HCT116 (cell line): Measurements from ENCODE around the gene AKNAD1. TPM values are rescaled to one million over a fixed set of nuclear protein-coding genes. Genes with fewer than 3 reads are reported as not detected.

Source experiments
- ATAC-seq: fragments of 200-7000 bp; cut with Tn5 transposase; 2 replicates; pipeline ENCODE4 v1.9.1; 2020; ENCODE audit warnings: mild to moderate bottlenecking, moderate library complexity
- BruUV-seq: library from RNA; stranded (reverse); fragments of 400-500 nt; replicated peaks from 2 replicates; lab custom pipeline; 2021; lab: Mats Ljungman, UMichigan
- CTCF ChIA-PET: fragments of 300-600 bp; sonication (Branson Sonifier 250); formaldehyde crosslinking; loops from one replicate; lab custom pipeline; 2021; ENCODE audit warnings: antibody characterized with exemption; lab: Charles Lee
- POLR2A ChIA-PET: fragments of 300-600, 350-600 bp; sonication (Branson Sonifier 250); formaldehyde crosslinking; loops from one replicate; lab custom pipeline; 2021; ENCODE audit warnings: antibody characterized with exemption; lab: Charles Lee
- RAD21 ChIA-PET, 2 experiments: fragments of 300-600 bp; sonication (Branson Sonifier 250); formaldehyde crosslinking; loops; one replicate each; lab custom pipeline; 2023; ENCODE audit warnings: low total read pairs in 2 of 2; ENCODE audit not compliant: uncharacterized antibody in 2 of 2, unreplicated experiment in 2 of 2, low non-redundant PET in 1 of 2; lab: Charles Lee
- DNase-seq: peaks from one replicate; pipeline ENCODE4 v3.0.0-alpha.2; 2010; ENCODE audit warnings: low read depth, low spot score
- H2AFZ ChIP-seq: fragments of 200-600 bp; shearing (Covaris generic), sonication (generic); 2 replicates; pipeline ENCODE4 v1.6.1; 2017; ENCODE audit warnings: low read depth, mixed run types, mixed read lengths, antibody characterized with exemption, low read length; ENCODE audit not compliant: poor library complexity, severe bottlenecking
- H3K27ac ChIP-seq: 2 replicates; pipeline ENCODE4 v1.5.1; 2012; ENCODE audit warnings: low read depth, low read length
- H3K27me3 ChIP-seq: fragments of 200-600 bp; sonication (generic); 2 replicates; pipeline ENCODE4 v1.6.1; 2016; ENCODE audit warnings: mixed run types, low read length, mixed read lengths; ENCODE audit not compliant: insufficient read depth
- H3K36me3 ChIP-seq, 2 experiments: fragments of 200-500 bp in 1 of 2; fragments of 200-600 bp in 1 of 2; sonication (Bioruptor generic) in 1 of 2; sonication (generic) in 1 of 2; 2 replicates each; pipeline versions ENCODE4 v1.5.1 to v1.6.1; 2014 to 2016; ENCODE audit warnings: low read length in 2 of 2, inconsistent platforms in 1 of 2, mixed read lengths in 1 of 2, mixed run types in 1 of 2; ENCODE audit not compliant: insufficient read depth in 2 of 2, control insufficient read depth in 1 of 2
- H3K4me1 ChIP-seq, 2 experiments: fragments of 200-600 bp in 1 of 2; sonication (generic) in 1 of 2; 2 replicates each; pipeline versions ENCODE4 v1.5.1 to v1.6.1; 2012 to 2017; ENCODE audit warnings: low read length in 2 of 2, inconsistent platforms in 1 of 2, mild to moderate bottlenecking in 1 of 2, mixed read lengths in 1 of 2, mixed run types in 1 of 2, moderate library complexity in 1 of 2; ENCODE audit not compliant: insufficient read depth in 2 of 2, control insufficient read depth in 1 of 2
- H3K4me2 ChIP-seq: fragments of 200-600 bp; sonication (generic); 2 replicates; pipeline ENCODE4 v1.6.1; 2017; ENCODE audit warnings: mixed run types, low read length, mixed read lengths
- H3K4me3 ChIP-seq, 2 experiments: fragments of 200-600 bp in 1 of 2; sonication (generic) in 1 of 2; replicated peaks in 1 of 2; 2 replicates each; pipeline ENCODE4 v1.5.1; 2011 to 2016; ENCODE audit warnings: low read length in 2 of 2, control low read depth in 1 of 2, low read depth in 1 of 2, mild to moderate bottlenecking in 1 of 2, mixed read lengths in 1 of 2, mixed run types in 1 of 2
- H3K79me2 ChIP-seq: fragments of 200-600 bp; sonication (generic); 2 replicates; pipeline ENCODE4 v1.6.1; 2017; ENCODE audit warnings: mild to moderate bottlenecking, mixed run types, low read length, moderate library complexity, mixed read lengths; ENCODE audit not compliant: insufficient read depth
- H3K9ac ChIP-seq: fragments of 200-600 bp; sonication (generic); 2 replicates; pipeline ENCODE4 v1.6.1; 2016; ENCODE audit warnings: low read length, mixed read lengths
- H3K9me2 ChIP-seq: fragments of 200-600 bp; sonication (generic), shearing (Covaris generic); 2 replicates; pipeline ENCODE4 v1.6.1; 2017; ENCODE audit warnings: mixed run types, mild to moderate bottlenecking, moderate library complexity; ENCODE audit not compliant: insufficient read depth
- H3K9me3 ChIP-seq, 2 experiments: fragments of 200-500 bp in 1 of 2; fragments of 200-600 bp in 1 of 2; sonication (Bioruptor generic) in 1 of 2; sonication (generic) in 1 of 2; 2 replicates each; pipeline ENCODE4 v1.6.1; 2014 to 2017; ENCODE audit warnings: low read length in 2 of 2, mixed read lengths in 2 of 2, inconsistent platforms in 1 of 2, low read depth in 1 of 2, mild to moderate bottlenecking in 1 of 2, mixed run types in 1 of 2, moderate library complexity in 1 of 2; ENCODE audit not compliant: control insufficient read depth in 1 of 2, insufficient read depth in 1 of 2
- H4K20me1 ChIP-seq: fragments of 200-600 bp; sonication (generic), shearing (Covaris generic); 2 replicates; pipeline ENCODE4 v1.6.1; 2017; ENCODE audit warnings: mixed run types, mild to moderate bottlenecking, moderate library complexity; ENCODE audit not compliant: insufficient read depth
- CBX3 ChIP-seq: IDR thresholded peaks from 2 replicates; pipeline ENCODE4 v1.6.1; 2012; ENCODE audit warnings: low read depth
- CEBPB ChIP-seq: IDR thresholded peaks from 2 replicates; pipeline ENCODE4 v1.6.1; 2012; ENCODE audit warnings: low read depth
- CTCF ChIP-seq, 3 experiments: fragments of 200-600 bp in 1 of 3; sonication (generic) in 1 of 3; IDR thresholded peaks in 2 of 3; conservative IDR thresholded peaks in 1 of 3; 2 replicates each; pipeline ENCODE4 v1.5.1; 2012 to 2017; ENCODE audit warnings: low read depth in 2 of 3, low read length in 2 of 3, antibody characterized with exemption in 1 of 3, borderline replicate concordance in 1 of 3, control low read depth in 1 of 3, mild to moderate bottlenecking in 1 of 3, mixed read lengths in 1 of 3, mixed run types in 1 of 3, moderate library complexity in 1 of 3; ENCODE audit not compliant: insufficient read depth in 1 of 3
- ELF1 ChIP-seq: IDR thresholded peaks from 2 replicates; pipeline ENCODE4 v1.6.1; 2012; ENCODE audit warnings: low read depth, borderline replicate concordance
- FOSL1 ChIP-seq: IDR thresholded peaks from 2 replicates; pipeline ENCODE4 v1.6.1; 2012; ENCODE audit warnings: low read depth
- JUND ChIP-seq: IDR thresholded peaks from 2 replicates; pipeline ENCODE4 v1.6.1; 2012
- POLR2A ChIP-seq: IDR thresholded peaks from 2 replicates; pipeline ENCODE4 v1.7.0; 2011; ENCODE audit warnings: borderline replicate concordance; ENCODE audit not compliant: insufficient read depth, insufficient read length; ENCODE audit errors: extremely low read depth
- RAD21 ChIP-seq: IDR thresholded peaks from 2 replicates; pipeline ENCODE4 v1.6.1; 2012; ENCODE audit warnings: low read depth, mild to moderate bottlenecking
- REST ChIP-seq: IDR thresholded peaks from 2 replicates; pipeline ENCODE4 v1.6.1; 2012; ENCODE audit warnings: low read depth
- TCF7L2 ChIP-seq: IDR thresholded peaks from 2 replicates; pipeline ENCODE4 v1.7.0; 2011; ENCODE audit warnings: borderline replicate concordance, inconsistent platforms; ENCODE audit not compliant: insufficient read depth, insufficient read length; ENCODE audit errors: extremely low read depth
- YY1 ChIP-seq: IDR thresholded peaks from 2 replicates; pipeline ENCODE4 v1.6.1; 2011; ENCODE audit warnings: low read length, low read depth, moderate library complexity, mild to moderate bottlenecking; ENCODE audit not compliant: insufficient replicate concordance; ENCODE audit errors: extremely low read depth
- ZBTB33 ChIP-seq: IDR thresholded peaks from 2 replicates; pipeline ENCODE4 v1.6.1; 2011; ENCODE audit warnings: mild to moderate bottlenecking, low read length, moderate library complexity; ENCODE audit not compliant: insufficient replicate concordance; ENCODE audit errors: extremely low read depth
- ZFX ChIP-seq: fragments of 450-650 bp; IDR thresholded peaks from 2 replicates; pipeline ENCODE4 v1.6.1; 2017
- intact Hi-C: fragments of 100-400 bp; cut with micrococcal nuclease; formaldehyde crosslinking; loops from 2 replicates; pipeline ENCODE4 v1.10.0; 2022
- total RNA-seq: library from RNA; stranded (reverse); gene quantifications from one replicate; pipeline ENCODE4 v1.2.1, GENCODE V29; 2021; ENCODE audit not compliant: unreplicated experiment

AKNAD1 gene
- total RNA-seq, 1 experiment from 2014 or later, result 0.15 TPM

GRCh38 chr1:108824051-108824450 lies 32.8 kb downstream of the AKNAD1 start:
- no peaks in the 10 kb centered on the region for H4K20me1 ChIP-seq
- BruUV-seq, result no TSS peak
- CTCF ChIA-PET, result no interaction called here
- no peaks in the 10 kb centered on the region for H3K9me2 ChIP-seq
- H3K27ac ChIP-seq, result no peak overlapping the region
- DNase-seq, result no peak
- no peak overlapping the region for H3K9ac ChIP-seq
- no peaks in the 10 kb centered on the region for H3K36me3 ChIP-seq
- H3K27me3 ChIP-seq, result no peaks in the 10 kb centered on the region
- H3K4me2 ChIP-seq, result no peak overlapping the region
- intact Hi-C loops, result no loop called here
- POLR2A ChIA-PET, result no interaction called here
- H3K79me2 ChIP-seq, result no peaks in the 10 kb centered on the region
- no peak overlapping the region for H2AFZ ChIP-seq
- H3K9me3 ChIP-seq, result no peaks in the 10 kb centered on the region
- TF ChIP-seq YY1, result no peak
- TF ChIP-seq FOSL1, result no peak
- no peak for TF ChIP-seq ELF1
- H3K4me1 ChIP-seq, result peaks cover 2 to 13% of the 10 kb centered on the region in 2 experiments; a peak in 3 of 4 replicates
- H3K4me3 ChIP-seq, result no peak overlapping the region
- no peak for ATAC-seq
- RAD21 ChIA-PET, result no interaction called here

GRCh38 chr1:108823632-108824031 lies 33.3 kb downstream of the AKNAD1 start:
- POLR2A ChIA-PET, result no interaction called here
- no peak overlapping the region for H3K27ac ChIP-seq
- no peak overlapping the region for H3K4me2 ChIP-seq
- no peaks in the 10 kb centered on the region for H3K79me2 ChIP-seq
- intact Hi-C loops, result no loop called here
- no peak overlapping the region for H3K4me3 ChIP-seq
- no peak overlapping the region for H3K9ac ChIP-seq
- no peaks in the 10 kb centered on the region for H3K9me3 ChIP-seq
- H3K27me3 ChIP-seq, result no peaks in the 10 kb centered on the region
- BruUV-seq, result no TSS peak
- CTCF ChIA-PET, result no interaction called here
- no peaks in the 10 kb centered on the region for H3K9me2 ChIP-seq
- no peak overlapping the region for H2AFZ ChIP-seq
- H4K20me1 ChIP-seq, result no peaks in the 10 kb centered on the region
- RAD21 ChIA-PET, result no interaction called here
- H3K36me3 ChIP-seq, result no peaks in the 10 kb centered on the region
- DNase-seq (no peak), ATAC-seq (no peak)
- H3K4me1 ChIP-seq, result peaks cover 2 to 9% of the 10 kb centered on the region in 2 experiments; a peak in 3 of 4 replicates
- TF ChIP-seq RAD21, result no peak
- TF ChIP-seq JUND, result no peak
- TF ChIP-seq FOSL1, result no peak
- TF ChIP-seq REST, result no peak
- TF ChIP-seq CBX3, result no peak
- TF ChIP-seq POLR2A, result no peak
- TF ChIP-seq ZFX, result no peak
- TF ChIP-seq ZBTB33, result no peak
- no peak for TF ChIP-seq CEBPB
- no peak for TF ChIP-seq TCF7L2
- no peak for TF ChIP-seq CTCF (IDR thresholded peaks at IDR 0.05 in 2 of 3, conservative IDR thresholded peaks at IDR 0.05 in 1 of 3; ENCODE audit: borderline replicate concordance in 1 of 3, insufficient read depth in 1 of 3, low read depth in 2 of 3, low read length in 2 of 3)
